GM18498 (cell line): ENCODE data around the gene PDE4D.
A peak's percentile ranks its signal among the peaks of the same experiment; 100 is the strongest.
"Not testable (repeated sequence)": the region's sequence is repeated elsewhere in the genome, so short reads cannot be mapped to it uniquely, and the experiment has no call there.

Experiments used
- ATAC-seq: cut with Tn5 transposase; IDR thresholded peaks from one replicate; pipeline ENCODE4 v1.9.1; 2021; ENCODE audit warnings: mild to moderate bottlenecking, moderate library complexity; ENCODE audit not compliant: unreplicated experiment

PDE4D gene

DNA sequence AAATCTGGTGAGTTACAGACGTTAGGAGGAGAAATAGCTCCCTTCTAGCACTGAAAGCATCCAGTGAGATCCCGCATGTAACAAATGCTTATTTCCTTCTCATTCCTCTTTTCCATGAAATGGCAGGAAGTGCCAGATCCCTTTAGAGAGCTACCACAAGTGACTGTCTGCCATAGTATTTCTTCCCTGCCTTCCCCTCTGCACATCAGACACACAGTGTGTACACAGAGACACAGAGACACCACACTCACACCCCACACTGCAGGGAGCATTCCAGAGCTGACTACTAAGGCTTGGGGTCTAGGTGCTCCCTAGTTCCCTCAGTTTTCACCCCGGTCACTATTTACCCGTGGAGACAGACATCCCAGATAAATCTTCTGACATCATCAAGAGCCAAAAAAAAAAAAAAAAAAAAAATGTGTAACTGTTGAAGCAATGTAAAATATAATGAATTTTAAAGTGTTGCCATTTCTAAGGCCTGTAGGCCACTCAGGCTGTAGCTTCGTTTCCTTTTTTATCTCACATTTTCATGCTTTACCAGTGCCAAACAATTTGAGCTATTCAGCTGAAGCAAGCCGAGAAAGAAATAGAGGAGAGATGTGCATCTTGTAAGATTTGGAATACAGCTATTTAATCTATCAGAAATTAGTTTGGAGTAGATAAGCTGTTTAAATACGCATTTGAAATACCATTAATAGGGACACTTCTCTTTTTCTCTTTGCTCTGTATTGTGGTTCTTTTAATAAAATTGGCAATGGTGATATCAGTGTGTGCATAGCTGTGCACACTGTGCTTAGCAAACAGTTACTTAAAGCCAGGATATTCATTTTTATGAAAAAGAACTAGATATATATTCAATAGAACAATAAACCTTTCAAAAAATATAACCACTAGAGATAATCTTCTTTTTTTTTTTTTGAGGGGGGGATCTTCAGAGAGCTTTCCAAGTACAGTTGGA is 405.5 kb downstream of the PDE4D start:
- ATAC-seq, result no peak

DNA sequence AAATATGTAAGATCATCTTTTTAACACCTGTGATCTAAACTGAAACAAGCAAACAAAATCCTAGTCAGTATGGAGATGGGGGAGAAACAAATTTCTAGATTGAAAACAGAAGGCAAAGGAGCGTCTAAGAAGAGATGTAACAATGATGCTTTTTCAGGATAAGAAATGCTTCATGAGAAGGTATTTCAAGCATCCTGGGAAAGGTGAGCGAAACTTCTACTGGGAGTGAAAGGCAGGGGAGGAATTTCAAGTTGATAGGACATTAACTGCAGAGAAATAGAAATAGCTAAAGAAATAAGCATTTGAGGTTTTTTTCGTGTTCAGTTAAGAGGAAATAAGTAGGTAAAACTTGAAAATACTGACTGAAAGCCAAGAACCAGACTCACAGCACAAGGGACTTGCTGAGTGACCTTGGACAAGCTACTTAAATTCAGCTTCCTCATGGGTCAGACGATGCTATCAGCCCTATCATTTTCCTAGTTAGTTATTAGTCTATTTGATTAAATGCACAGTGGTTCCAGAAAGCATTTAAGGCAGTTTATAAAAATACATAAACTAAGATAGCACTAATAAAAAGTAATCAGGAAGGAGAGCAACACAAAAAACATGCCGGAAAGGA is 406.3 kb downstream of the PDE4D start:
- no peak for ATAC-seq

DNA sequence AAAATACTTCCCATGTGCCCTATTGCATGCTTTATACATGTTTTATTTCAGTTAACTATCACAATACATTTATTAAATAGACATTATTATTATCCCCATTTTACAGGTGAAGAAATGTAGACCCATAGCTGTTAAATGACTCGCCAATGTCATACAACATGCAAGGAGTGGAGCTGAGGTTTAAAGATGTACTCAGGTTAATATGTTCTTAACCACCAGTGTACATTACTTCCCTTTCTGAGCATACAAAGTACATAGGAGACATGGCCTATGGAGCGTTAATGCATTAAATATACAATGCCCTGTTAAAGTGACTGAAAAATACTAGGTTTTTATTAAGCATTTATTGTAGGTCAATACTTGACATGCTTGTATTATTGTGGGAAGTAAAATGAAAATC is 407.0 kb downstream of the PDE4D start:
- no peak for ATAC-seq

DNA sequence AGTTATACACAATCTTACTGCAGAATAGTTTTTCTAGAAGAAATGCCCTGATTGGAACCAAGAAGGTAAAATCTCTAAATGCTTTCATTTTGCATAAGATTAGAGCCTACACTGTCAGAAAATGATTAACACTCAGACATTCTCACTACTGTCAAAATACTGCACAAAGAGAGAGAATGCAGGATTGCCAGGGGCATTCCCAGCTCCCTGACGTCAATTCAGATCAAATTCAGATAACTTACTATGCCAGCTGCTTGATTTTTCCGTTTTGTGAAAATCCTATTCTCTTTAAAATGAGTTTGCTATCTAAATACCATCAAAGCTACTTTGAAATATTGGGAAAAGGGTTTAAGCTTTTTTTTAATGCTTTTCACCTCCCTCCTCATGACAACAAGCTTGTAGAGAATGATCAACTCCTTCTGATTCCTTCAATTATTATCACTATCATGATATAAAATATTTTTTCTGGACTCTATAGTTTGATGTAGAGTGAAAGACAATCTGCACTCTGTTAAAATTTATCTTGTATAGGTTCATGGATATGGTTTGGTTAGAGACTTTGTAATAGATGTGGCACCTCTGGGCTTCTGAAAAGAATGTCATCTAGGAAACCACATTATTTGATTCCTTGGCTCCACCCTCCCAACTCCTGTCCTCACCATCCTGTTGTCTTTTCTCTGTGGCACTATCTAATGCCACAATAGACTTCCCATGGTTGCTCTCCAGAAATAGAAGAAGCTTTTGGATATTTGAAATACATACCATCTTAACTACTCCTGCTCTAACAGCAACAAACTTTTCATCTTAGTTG is 407.7 kb downstream of the PDE4D start:
- peak; percentile 44 for ATAC-seq

DNA sequence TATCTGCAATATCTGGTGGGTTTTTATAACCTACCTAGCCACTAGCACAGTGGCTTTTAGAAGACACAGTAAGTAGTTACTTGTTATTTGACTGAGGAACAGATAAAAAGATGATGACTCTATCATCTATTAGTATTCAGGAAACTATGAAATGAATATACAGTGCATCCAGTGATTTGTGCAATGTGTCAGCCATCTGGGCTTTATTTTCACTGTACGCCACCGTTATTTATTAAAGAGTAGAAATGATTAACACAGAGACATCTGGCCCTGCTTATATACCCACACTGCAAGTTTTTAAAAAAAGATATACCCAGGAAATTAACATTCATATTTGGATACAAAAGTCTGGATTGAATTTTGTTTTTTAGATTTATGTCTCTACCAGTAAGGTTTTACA is 408.4 kb downstream of the PDE4D start:
- no peak for ATAC-seq

DNA sequence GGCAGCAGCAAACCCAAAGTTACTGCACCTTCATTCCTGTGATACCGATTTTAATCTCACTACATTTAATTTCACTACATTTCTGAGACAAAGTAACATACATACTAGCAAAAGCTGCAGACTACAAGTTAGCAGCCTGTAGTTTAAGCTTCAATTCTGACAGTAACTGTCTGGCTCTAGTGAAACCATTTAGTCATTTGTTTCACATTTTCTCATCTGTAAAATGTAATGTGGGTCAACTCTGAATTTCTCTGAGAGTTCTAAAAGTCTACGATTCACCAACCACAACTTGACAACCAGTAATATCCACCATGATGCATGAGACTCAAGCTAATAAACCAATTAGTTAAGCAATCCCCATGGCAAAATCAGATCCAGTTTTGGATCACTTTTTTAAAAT is 408.9 kb downstream of the PDE4D start:
- ATAC-seq, result no peak

DNA sequence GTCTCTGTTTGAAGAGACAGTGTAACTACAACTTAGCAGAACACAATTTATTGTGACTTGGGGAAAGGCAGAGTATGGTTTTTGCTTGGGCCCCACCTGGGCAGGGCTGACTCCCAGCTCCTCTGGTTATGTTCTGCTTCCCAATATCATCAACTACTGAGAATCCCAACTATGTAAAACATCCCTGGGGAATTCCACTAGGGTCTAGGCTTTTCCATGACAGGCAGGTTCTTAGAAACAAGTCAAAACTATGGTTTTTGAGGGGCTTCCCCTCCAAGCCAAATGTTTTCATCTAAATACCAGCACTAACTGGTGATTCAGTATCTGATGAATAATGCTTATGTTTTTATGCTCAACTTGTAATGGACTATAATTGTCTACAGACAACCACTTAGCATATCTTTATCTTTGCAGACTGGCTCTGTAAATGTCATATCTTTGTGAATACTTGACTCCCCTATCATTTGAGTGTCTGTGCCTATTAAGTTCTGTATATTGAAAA is 409.5 kb downstream of the PDE4D start:
- no peak for ATAC-seq

DNA sequence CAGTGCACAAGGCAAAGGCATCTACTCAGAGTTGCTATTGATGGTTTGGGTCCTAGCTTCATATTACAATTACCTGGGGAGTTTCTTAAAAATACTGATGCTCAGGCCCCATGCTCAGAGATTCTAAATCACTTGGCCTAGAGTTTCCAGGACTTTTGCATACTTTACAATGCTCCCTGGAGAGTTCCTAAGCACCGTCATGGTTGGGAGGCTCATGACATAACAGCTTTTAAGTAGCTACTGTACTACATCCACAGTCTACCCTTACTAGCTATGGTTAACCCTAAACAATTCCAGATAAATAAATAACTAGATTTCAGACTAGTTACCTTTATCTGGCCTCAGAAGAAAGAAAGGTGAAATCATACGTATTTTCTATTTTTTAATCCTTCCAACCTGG is 414.4 kb downstream of the PDE4D start:
- ATAC-seq, result no peak

DNA sequence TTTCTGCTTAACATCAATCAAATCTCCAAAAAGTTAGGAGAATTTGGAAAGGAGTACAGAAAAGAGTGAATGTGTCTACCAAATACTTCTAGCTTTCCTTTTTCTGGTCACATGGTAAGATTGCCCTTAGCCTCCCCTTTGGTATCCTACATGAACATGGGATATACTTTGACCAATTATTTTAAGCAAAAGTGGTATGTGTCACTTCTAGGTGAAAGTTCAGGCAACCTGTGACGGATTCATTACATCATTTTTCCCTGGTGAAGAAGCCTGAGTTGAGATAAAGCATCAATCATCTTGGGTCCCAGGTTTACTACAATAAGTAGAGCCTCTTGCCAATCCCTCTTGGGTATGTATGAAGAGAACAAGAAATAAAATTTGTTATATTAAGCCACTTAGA is 419.2 kb downstream of the PDE4D start:
- no peak for ATAC-seq

DNA sequence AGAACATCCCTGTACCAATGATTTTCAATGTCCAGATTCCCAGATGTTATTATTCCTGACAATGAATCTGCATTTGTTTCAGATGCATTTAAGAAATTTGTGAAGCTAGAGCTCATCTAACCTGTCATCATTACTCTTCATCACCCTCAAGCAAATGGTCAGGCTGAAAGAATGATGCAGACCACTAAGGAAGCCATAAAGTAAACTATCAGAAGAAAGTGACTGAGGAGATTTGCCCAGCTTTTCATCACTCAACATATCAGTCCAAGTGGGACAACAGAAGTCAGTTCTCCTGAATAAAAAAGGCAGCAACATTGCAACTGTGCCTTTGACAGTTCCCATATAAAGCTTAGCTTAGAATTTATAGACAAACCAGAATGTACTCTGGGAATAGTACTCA is 419.9 kb downstream of the PDE4D start:
- ATAC-seq, result no peak

DNA sequence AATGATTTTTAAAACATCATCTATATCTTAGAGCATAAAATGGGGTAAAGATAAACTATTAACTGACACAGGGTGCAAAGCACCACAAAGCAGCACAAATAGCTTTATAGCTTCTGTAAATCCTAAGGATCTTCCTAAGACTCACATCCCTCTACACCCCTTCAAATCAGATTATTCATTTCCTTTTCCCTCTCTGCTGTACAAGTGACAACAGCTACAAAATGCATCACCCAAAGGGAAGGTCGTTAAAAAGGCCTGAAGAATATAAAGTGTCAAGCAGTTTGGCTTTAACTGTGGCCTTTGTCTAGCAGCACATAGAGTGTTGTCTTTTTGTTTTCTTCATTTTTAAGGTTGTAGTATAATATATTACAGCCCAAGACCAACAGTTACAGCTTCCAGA is 422.1 kb downstream of the PDE4D start:
- no peak for ATAC-seq

DNA sequence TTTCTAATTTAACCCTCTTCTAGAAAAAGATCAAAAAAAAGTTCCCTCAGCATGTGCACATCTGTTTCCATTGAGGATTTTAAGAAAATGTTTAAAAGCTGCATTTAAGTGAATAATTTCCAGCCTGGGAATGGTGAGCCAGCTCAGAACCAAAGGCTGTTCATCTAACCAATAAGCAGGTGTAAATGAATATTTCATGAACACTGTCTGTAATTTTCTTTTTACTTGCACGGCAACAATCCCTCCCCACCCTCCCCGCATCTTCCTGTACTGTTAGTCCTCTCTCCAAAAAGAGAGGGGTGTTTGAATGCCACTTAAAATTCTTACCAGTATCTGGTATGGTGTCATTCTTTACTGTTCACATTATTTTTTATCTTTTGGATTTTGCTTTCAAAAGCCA is 425.6 kb downstream of the PDE4D start:
- ATAC-seq, result no peak

DNA sequence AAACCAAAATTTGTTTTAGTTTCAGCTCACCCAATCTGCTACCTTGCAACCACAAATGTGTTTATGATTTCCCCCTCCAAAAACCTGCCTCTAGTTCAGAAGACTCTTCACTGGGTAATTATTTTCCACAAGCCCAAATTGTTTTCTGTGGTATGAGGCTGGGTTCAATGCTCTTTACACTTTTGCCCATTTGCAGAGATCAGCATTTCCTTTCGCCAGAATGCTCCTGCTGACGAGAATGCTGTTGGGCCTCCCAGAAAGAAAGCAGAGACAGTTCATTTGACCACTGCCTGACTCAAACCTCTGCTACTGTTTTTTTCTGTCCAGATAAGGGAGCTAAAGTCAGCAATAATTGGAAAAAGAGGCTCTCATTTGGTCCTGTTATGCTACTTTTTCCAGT is 427.3 kb downstream of the PDE4D start:
- no peak for ATAC-seq

DNA sequence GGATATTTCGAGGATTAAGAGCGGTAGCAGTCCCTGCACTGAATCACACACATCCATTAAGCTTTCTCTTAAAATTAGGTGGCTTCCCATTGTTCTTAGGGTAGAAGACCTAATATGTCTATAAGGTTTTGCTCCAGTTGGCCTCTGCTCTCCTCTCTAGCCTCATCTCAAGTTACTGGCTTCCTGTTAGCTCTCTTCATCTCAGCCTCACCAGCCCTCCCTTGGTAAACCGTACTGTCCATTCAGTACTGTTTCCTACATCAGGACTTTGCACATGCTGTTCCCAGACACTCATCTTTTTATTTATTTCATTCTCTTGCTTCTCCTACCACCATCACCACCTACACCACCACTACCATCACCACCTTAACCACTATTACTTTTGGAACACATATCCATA is 428.6 kb downstream of the PDE4D start:
- ATAC-seq, result no peak

DNA sequence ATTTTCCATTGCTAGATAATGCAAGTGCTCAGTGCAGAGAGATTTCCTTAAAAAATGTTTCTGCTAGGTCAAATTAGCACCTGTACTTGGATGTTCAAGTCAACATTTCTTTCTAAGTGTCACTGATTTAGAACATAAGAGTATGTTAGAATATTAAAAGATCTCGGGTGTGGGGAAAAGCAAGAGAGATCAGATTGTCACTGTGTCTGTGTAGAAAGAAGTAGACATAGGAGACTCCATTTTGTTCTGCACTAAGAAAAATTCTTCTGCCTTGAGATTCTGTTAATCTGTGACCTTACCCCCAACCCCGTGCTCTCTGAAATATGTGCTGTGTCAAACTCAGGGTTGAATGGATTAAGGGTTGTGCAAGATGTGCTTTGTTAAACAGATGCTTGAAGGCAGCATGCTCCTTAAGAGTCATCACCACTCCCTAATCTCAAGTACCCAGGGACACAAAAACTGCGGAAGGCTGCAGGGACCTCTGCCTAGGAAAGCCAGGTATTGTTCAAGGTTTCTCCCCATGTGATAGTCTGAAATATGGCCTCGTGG is 429.8 kb downstream of the PDE4D start:
- ATAC-seq, result not testable (repeated sequence)

DNA sequence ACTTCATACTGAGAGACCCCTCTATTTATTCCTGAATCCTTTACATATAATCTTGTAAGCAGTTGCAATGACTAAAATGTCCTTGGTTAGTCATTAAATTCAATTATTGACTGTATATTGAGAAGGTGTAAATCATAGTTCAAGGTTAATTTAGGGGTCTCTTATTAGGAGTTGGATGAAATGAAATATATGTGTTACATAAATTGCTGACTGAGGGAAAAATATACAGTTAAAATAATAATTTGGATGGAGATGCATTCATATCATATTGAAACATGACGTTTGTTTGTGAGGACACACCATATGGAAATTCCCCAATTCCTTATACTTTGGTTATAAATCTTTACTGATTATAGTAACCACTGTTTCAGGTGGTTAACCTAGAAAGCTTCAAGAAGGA is 430.6 kb downstream of the PDE4D start:
- ATAC-seq, result no peak

DNA sequence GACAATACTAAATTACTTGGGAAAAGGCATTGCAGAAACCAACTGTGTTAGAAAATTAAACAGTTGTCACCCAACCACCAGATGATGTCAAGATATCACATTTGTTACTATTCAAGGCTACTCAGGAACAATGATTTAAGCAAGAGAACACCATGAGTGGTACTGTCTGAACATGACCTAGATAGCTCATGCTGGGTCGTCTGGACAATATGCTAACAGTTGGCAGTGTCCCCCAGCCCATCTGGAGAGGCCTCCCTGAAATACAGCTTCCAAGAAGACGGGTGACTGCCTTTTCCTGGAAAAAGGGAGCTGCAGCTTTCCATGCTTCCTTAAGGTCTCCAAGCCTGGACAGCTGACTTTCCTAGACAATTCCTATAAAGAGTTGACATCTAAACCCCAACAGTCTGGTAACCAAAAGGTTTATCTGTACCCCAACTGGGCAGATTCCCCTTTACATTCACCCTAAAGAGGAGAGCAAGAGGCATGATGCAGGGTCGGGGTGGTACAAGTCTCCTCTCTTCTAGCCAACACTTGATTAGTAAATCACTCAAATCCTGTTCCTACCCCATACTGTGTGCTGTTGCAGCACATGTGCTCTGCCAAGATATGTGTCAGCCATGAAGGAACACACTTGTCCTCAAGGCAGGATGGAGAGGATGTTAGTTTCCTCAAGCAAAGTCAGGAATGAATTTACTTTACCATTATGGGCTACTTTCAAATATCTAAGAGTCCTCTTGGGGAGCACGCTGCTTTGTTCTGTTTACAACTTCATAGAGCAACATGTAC is 433.0 kb downstream of the PDE4D start:
- ATAC-seq, result no peak

DNA sequence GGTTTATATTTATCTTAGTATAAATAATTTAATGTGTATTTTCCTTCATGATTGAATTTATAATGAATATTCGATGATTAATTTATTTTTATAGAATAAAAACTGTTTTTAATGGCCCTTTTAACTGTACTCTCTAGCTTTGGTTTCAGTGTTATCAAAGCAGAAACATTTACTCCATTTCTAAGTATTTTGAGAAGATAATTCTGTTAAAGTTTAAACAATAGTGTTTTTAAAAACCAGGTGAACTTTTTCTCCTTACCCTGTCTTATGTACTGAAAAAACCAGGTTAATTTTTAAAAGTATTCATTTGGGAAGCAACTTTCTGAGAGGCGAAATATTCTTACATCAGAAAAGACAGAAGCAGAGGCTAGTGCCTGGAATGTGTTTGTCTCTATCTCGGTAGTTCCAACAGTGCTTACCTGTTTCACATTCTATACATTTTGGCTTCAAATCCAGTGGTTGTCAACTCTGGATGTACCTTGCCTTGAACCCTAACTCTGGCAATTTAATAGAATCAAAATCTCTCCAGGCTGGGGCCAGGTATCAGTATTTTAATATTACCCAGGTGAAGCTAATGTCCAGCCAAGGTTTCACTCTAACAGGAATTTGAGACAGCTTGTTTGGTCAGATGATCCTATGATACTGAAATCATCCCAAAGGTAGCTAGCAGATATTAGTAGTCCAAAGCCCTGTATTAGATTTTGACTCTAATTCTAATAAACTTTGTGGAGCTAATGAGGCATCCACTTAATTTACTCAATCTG is 434.4 kb downstream of the PDE4D start:
- no peak for ATAC-seq

DNA sequence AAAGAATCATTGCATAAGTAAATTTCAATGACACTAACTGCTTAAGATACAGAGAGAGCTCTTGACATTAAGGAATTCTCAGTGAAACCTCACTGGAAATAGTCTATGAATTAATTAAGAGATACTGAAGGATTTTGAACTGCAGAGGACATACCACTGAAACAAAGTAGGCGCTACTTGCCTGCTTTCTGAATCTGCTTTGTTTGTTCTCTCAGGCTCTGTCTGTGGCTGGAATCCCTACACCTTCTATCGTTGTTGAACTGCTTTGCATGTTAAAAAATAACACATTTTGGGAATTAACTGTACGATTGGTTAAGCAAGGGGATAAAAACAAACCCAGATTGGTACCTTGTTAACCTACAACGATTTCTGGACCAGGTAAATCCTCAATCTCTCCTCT is 435.2 kb downstream of the PDE4D start:
- no peak for ATAC-seq
